GM19193 (cell line): ENCODE measurements around the gene PLXNC1.

Source experiments
- POLR2A ChIP-seq: IDR thresholded peaks from 4 replicates; pipeline ENCODE4 v1.6.1; 2011; ENCODE audit not compliant: insufficient read depth, insufficient read length; ENCODE audit errors: extremely low read depth

The PLXNC1 gene

DNA sequence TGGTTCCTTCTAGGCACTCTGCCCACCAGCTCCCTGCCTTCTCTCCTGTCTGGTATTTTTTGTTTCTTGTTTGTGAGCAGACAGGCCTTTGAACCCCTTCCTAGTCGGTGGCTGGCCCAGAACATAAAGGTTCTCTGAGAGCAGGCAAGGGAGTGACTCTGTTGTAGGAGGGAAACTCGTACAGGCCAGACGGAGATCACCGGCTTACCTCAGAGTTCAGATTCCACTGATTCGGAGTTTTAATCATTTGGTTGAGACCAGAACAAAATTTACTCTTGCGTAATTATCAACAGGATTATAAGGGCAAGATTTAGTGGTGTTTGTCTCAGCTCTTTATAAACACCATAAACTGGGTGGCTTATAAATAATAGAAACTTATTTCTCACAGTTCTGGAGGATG is 128.3 kb downstream of the PLXNC1 start:
- no peak for TF ChIP-seq POLR2A

DNA sequence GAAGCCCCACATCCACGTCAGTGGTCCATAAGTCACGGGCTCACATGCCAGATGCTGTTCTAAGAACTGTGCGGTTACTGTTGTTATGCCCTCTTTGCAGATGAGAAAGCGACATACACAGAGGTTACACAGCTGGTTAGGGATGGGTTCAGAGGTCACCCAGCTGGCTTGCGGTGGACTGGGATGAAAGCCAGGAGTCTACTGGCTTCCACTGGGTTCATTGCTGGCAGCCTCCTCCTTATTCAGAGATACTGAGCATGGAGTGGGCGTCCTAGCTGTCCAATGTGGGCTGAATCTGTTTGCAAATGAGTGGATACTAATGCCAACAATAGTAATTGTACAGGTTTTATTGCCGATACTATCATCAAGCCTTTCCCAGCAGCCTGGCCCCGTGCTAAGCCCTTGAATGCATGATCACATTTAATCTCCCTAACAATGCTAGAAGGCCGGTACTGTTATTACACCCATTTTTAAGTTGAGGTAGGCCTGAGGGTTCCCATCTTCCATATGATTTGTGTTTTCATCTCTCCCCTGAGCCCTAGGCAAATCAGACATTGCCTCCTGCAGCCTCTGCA is 129.1 kb downstream of the PLXNC1 start:
- TF ChIP-seq POLR2A: no peak

DNA sequence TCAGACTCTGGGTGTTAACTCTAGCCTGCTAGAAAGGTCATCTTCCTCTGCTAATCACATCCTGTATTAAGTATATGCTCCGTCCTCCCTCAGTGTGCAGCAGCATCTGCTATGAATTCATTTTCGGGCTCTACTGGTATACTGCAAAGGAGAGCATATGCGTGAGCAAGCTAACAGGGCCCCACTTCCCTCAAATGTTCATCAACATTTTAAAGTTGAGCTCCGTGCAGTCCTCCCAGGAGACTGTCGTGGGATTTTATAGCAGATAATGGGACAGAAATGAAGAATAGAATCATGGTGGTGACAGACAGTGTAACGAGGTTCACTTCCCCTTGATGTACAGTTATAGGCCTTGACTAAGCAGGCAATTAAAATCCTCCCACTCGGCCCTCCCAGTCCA is 131.7 kb downstream of the PLXNC1 start:
- no peak for TF ChIP-seq POLR2A

DNA sequence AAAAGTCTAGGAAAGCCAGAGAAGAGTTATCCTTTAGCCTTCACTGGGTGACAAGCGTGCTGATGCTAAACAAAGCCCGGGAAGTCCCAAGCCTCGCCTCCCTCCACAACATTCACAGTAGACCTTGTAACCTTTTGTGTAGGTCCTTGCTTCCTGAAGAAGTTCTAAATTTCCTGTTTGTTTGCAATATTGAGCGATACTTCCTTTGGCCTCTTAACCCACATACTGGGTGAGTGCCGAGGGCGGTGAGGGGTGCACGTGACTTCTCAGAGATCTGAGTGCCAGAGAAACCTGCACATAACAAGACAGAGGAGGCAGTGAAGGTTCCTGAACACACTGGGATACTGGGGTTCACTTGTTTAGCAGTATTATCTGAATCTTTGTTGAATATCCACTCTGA is 134.3 kb downstream of the PLXNC1 start:
- TF ChIP-seq POLR2A: no peak

DNA sequence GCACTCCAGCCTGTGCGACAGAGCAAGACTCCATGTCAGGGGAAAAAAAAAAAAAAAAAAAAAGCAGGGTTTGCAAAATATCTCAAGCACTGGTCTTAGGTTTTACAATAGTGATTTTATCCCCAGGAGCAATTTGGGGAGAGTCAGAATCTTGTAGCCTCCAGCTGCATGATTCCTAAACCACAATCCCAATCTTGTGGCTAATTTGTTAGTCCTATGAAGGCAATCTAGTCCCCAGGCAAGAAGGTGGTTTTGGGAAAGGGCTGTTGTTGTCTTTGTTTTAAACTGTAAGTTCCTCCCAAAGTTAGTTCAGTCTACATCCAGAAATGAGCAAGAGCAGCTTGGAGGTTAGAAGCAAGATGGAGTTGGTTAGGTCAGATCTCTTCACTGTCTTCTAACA is 135.7 kb downstream of the PLXNC1 start:
- no peak for TF ChIP-seq POLR2A

DNA sequence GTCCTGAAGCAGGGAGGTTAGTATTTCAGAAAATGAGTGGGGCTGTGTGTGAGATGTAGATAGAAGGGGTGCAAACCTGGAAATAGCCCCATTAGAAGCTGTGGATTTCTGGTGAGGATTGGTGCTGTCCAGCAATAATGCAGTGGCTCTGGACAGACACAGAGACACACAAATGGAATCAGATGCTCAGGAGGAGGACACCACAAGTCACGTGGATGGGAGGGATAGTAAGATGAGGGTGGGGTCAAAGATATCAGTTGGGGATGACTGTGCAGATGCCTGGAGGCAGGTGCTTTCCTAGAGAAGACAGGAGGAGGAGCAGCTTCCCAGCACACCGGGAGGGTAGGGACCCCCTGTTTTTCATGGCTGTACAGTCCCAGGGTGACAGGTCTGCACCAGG is 136.5 kb downstream of the PLXNC1 start:
- TF ChIP-seq POLR2A: no peak

DNA sequence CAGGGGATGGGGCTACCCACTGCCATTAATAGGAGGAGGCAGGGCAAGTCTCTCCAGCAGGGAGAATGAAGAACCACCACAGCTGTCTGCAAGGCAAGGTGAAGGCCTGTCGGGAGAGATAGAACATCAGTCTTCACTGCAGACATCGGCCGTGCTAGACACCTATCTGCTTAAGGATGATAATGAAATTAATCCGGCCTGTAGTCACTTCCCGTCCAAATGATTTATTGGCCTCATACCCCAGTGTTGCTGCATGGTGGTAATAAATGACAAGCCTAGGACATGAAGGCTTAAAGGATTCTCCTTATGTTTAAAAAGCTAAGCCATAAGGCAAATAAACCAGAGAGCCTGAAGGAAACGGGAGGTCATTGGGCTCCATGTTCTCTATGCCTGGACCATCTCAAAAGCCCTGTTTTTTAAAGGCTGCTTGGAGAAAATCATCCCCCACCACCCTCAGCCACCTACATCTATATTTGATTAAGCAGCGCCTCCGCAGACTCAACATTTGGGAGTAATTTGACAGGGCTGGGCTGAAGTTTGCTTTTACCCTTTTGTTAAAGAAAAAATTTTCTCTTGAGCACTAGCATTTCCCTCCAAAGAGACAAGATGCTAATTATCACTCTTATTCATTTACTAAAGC is 137.7 kb downstream of the PLXNC1 start:
- no peak for TF ChIP-seq POLR2A

DNA sequence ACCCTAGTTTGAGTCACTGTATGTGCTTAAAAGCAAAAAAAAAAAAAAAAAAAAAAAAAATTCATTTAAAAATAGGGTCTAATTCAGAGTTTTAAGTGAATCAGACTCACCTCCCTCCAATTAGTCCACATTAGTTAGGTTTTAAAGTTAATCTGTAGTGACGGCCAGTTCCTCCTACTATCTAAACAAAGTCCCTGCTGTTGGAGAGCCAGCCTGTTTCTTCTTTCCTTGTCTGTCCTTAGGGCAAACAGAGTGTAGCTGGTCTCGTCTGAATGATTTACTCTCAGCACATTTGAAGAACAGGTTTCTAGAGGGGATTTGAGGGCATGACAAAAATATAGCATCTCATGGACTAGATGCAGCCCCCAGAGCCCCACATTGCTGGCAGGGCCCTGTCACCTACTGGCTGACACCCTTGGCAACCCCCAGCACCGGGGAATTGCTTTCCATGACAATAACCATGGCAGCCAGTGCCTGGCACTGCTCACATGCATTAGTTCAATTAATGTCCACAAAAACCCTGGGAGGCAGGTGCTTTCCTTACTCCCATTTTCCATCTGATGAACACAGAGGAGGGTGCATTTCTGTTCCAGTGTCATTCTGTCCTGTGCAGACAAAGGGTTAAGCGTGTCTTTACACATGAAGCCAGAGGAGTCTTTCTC is 138.3 kb downstream of the PLXNC1 start:
- TF ChIP-seq POLR2A: no peak

DNA sequence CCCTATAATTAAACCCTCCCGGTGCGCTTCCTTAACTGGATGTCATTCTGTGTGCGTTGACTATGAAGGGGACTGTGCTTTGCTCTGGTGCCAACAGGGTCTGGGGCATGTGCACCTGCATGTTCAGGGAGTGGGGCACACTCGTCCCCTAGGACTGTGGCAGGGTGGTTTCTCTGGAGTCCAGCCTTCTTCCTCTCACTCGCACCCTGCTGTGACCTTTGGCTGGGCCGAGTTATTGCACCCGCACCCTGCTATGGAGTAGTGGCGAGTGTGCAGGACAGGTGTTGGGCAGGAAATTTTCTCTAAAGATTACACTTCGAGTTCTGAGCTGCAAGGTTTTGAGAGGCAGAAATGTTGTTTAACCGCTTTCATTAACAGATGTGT is 138.9 kb downstream of the PLXNC1 start:
- TF ChIP-seq POLR2A: no peak

DNA sequence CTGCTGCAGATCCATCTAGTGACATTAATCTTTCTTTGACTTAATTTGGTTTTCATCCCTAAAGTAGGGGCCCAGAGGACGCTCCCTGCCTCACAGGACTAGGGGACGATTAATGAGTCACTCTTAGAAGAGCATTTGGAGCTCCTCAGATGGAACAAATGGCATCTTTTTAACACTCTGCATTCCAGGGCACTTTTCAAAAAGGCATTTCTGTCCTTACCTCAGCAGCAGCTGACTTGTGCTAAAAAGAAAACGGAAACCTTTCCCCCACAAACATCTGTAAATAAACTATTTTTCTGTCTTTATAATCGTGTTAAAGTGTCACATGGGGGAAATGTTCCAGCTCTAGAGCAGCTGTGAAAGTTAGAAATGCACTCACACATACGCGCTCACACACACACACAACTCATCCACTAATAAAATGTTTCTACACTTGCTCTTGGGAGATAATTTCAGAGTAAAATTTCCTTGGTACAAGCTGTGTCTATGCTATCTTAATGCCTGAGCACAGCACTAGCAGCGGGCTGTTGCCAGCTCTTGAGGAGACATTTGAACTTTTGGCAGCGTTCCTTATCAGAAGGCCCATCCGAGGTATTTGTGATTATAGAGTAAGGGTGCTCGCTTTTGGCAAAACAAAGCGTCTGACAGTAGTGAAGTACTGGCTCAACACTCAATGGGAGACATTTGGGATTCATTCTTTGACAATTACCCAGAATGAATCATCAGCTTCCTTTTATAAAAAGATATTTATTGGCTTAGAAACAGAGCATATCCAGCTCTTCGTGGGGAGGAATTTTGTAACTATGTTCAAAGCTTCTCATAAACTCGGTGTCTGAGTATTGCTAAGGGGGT is 141.3 kb downstream of the PLXNC1 start:
- TF ChIP-seq POLR2A: no peak

DNA sequence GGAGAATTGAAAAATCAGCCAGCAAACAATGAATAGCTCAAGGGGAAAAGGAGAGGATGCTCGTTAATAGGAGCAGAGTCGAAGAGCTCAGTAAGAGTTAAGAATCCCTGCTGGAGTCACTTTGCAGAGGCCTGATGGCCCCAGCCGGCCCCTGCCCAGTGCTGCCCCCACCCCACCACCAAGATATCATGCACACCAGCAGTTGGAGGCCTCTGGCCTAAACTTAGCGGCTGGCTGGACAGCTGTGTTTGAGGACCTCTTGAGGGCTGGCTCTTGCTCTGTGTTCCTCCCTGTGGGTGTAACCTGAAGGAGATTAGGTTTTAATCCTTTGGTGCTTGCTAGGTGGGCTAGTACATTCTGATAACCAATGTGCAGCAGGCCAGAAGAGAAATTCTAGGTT is 142.0 kb downstream of the PLXNC1 start:
- TF ChIP-seq POLR2A: no peak

DNA sequence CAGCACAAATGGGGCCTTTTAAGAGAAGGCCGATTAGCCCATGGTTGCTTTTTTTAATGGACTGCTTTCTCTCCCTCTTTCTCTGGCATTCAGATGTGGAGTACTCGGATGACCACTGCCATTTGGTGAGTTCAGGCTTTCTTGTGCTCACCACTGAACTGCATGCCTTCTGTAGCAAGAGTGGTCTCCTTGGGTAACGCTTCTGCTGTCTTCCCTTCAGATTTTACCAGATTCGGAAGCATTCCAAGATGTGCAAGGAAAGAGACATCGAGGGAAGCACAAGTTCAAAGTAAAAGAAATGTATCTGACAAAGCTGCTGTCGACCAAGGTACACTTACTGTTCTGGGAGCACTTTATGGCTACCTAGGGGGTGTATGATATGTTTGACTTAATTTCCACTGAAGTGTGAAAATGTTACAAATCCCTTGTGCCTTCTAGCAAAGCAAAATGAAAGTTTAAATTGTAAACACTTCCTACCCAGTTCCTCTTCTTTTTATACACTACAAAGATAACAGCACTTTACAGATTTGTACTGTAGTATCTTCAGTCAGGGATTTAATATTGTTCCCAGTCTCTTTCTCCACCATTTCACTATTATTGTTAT is 148.8 kb downstream of the PLXNC1 start:
- no peak for TF ChIP-seq POLR2A

DNA sequence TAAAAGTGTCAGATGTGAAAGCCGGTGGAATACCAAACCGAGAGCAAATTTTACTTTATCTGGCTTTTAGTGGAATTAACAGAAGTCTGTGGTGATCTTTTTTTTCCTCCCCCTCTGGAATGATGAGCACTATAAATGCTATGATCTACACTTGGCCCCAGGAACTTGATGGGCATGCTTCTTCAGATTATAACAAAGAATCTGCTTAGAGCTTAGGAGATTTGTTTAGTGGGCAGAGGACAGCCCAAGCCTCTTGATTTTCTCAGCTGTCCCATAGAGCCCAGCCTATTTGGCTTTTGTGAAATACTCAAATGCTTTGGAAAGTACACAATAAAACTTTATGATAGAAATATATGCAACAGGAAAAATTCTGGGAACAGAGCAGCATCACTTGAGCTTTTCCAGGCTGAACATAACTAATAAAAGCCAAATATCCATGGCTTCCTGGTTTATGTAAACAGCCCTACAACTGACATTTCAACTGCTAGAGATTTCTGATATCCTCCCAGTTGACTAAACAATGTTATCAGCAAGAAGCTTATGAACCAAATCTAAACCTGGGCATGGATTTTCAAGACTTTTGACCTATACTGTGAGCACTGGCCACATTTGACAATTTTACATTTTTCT is 149.6 kb downstream of the PLXNC1 start:
- no peak for TF ChIP-seq POLR2A

DNA sequence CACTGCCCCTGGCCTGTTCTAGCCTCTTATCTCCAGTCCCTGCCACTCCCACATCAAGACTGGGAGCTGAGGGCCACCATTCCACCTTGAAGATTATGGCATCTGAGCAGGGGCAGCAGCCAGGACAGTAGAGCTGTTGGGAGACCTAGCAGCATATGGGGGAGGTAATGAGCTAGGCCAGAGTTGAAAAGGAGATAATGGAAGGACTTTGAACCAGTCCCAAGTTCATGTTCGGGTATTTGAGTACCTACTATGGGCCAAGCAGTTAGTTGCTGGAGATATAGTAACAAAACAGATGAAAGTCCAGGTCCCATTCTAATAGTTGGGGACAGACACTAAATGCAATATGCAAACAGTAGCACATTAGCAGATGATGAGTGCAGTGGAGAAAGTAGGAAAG is 151.5 kb downstream of the PLXNC1 start:
- TF ChIP-seq POLR2A: no peak

DNA sequence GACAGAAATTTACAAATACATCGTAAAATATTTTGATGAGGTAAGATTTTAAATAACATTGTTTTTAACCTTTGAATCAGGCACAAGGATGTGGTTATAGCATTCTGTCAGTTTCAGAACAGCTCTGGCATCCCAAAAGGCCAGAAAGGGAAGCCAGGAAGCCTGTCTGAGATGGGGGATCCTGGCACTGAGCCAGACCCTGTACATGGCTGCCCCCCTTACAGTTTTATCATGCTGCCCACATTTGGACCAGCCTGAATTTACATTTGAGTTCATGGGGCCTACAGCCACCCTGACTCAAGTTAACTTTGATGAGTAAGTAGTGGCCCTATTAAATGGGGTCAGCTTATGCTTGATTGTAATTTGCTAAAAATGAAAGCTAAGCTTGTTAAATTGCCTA is 155.6 kb downstream of the PLXNC1 start:
- no peak for TF ChIP-seq POLR2A

DNA sequence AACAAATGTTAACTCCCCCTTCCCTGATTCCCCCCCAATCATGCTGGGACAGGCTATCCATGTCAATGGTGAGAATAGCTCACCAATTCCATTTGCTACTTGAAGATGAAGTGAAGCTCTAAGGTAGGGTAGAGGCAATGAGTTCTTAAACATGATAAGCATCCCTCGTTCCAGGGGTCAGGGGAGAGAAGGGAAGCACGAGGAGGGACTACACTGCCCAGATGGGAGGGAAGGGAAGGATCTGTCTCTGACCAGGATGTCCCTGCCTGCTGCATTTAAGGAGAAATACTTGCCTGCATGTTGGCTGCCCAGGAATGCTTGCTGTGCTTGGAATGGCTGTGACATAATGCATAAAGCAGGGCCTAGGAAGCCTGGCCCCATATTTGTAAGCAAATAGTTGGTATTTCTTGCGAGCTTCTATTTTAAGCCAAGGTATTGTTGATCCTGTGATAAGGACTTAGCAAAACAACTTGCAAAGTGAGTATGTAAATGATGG is 156.2 kb downstream of the PLXNC1 start:
- TF ChIP-seq POLR2A: no peak
